Measurements from ENCODE around the gene CNPY3.

DNA sequence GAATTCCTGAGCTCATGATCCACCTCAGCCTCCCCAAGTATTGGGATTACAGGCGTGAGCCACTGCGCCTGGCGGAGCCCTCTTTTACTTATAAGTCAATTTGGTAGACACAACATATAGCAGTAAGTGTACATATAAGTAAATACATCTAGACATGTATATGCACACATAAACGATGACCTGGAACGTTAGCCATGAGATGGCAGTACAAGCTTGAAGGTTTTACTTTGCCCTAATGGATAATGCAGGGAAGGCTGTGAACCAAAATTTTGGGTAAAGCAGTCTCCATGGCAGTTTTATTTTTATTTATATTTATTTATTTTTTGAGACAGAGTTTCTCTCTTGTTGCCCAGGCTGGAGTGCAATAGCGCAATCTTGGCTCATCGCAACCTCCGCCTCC, 28.8 kb downstream of the CNPY3 start:
- TF ChIP-seq ZNF660 (CRISPR knock-in tag; IDR thresholded peaks at IDR 0.05; ENCODE audit: borderline replicate concordance, low read depth) (no peak), SOX13 (IDR thresholded peaks at IDR 0.05) (no peak), SOX13 (CRISPR knock-in tag; conservative IDR thresholded peaks at IDR 0.05 in 1 of 2, IDR thresholded peaks at IDR 0.05 in 1 of 2) (no peak), NR2F2 (IDR thresholded peaks at IDR 0.05; ENCODE audit: borderline replicate concordance, low read depth) (no peak), MYNN (CRISPR knock-in tag; IDR thresholded peaks at IDR 0.05; ENCODE audit: low read depth) (no peak), HDAC6 (IDR thresholded peaks at IDR 0.05; ENCODE audit: low read depth, low read length) (no peak), HNRNPL (IDR thresholded peaks at IDR 0.05; ENCODE audit: low read depth, low read length) (no peak), GFI1 (CRISPR knock-in tag; IDR thresholded peaks at IDR 0.05; ENCODE audit: borderline replicate concordance) (no peak)
- TF ChIP-seq, protein P1, sequence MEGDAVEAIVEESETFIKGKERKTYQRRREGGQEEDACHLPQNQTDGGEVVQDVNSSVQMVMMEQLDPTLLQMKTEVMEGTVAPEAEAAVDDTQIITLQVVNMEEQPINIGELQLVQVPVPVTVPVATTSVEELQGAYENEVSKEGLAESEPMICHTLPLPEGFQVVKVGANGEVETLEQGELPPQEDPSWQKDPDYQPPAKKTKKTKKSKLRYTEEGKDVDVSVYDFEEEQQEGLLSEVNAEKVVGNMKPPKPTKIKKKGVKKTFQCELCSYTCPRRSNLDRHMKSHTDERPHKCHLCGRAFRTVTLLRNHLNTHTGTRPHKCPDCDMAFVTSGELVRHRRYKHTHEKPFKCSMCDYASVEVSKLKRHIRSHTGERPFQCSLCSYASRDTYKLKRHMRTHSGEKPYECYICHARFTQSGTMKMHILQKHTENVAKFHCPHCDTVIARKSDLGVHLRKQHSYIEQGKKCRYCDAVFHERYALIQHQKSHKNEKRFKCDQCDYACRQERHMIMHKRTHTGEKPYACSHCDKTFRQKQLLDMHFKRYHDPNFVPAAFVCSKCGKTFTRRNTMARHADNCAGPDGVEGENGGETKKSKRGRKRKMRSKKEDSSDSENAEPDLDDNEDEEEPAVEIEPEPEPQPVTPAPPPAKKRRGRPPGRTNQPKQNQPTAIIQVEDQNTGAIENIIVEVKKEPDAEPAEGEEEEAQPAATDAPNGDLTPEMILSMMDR (CRISPR knock-in tag; IDR thresholded peaks at IDR 0.05), result peak; percentile 34; the same call in 1 of the 2 replicates
- TF ChIP-seq, protein P2, sequence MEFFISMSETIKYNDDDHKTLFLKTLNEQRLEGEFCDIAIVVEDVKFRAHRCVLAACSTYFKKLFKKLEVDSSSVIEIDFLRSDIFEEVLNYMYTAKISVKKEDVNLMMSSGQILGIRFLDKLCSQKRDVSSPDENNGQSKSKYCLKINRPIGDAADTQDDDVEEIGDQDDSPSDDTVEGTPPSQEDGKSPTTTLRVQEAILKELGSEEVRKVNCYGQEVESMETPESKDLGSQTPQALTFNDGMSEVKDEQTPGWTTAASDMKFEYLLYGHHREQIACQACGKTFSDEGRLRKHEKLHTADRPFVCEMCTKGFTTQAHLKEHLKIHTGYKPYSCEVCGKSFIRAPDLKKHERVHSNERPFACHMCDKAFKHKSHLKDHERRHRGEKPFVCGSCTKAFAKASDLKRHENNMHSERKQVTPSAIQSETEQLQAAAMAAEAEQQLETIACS (CRISPR knock-in tag; IDR thresholded peaks at IDR 0.05), result no peak
